GM12878 (cell line): ENCODE measurements around the gene TRIM38. TPM values are rescaled to one million over a fixed set of nuclear protein-coding genes. Genes with fewer than 3 reads are reported as not detected.

Experiments used
- ATAC-seq: fragments of 200-7000 bp; cut with Tn5 transposase; 3 replicates; pipeline ENCODE4 v1.9.1; 2020; ENCODE audit warnings: mild to moderate bottlenecking, moderate library complexity
- BruUV-seq: library from RNA; stranded (reverse); fragments of 400-500 nt; replicated peaks from 2 replicates; lab custom pipeline; 2021; lab: Mats Ljungman, UMichigan
- CTCF ChIA-PET: fragments of 300-600 bp; sonication (Branson Sonifier 250); formaldehyde crosslinking; extraction: SDS; loops from one replicate; lab custom pipeline; 2021; ENCODE audit warnings: inconsistent platforms; lab: Yijun Ruan, JAX
- POLR2A ChIA-PET: fragments of 350-600 bp; formaldehyde crosslinking; extraction: SDS; loops from one replicate; lab custom pipeline; 2021; ENCODE audit warnings: inconsistent platforms; lab: Charles Lee
- RAD21 ChIA-PET: fragments of 300-600 bp; sonication (Branson Sonifier 250); formaldehyde crosslinking; loops from one replicate; lab custom pipeline; 2023; ENCODE audit warnings: antibody characterized with exemption; ENCODE audit not compliant: unreplicated experiment; lab: Charles Lee
- SMC1A ChIA-PET: fragments of 300-600 bp; sonication (Branson Sonifier 250); formaldehyde crosslinking; loops from one replicate; lab custom pipeline; 2023; ENCODE audit not compliant: unreplicated experiment, uncharacterized antibody; lab: Charles Lee
- DNase-seq: peaks from one replicate; pipeline ENCODE4 v3.0.0-alpha.2; 2011; ENCODE audit warnings: low read depth, low spot score
- FAIRE-seq: peaks from 3 replicates; lab custom pipeline; 2011; peaks lifted over from hg19 to GRCh38; lab: Jason Lieb, UNC
- H2AFZ ChIP-seq: 2 replicates; pipeline ENCODE4 v1.6.0; 2011; ENCODE audit warnings: low read depth, low read length, control low read depth; ENCODE audit not compliant: control insufficient read depth
- H3K27ac ChIP-seq: 2 replicates; pipeline ENCODE4 v1.5.1; 2011; ENCODE audit warnings: control low read depth; ENCODE audit not compliant: control insufficient read depth, insufficient read depth
- H3K27me3 ChIP-seq, 2 experiments: replicated peaks in 1 of 2; 2 replicates each; pipeline versions ENCODE4 v1.6.0 to v1.6.1; 2011; ENCODE audit warnings: low read length in 1 of 2; ENCODE audit not compliant: control insufficient read depth in 2 of 2, insufficient read depth in 2 of 2
- H3K36me3 ChIP-seq, 2 experiments: 2 replicates each; pipeline ENCODE4 v1.5.1; 2011; ENCODE audit warnings: low read length in 1 of 2; ENCODE audit not compliant: control insufficient read depth in 2 of 2, insufficient read depth in 2 of 2
- H3K4me1 ChIP-seq: 2 replicates; pipeline ENCODE4 v1.6.1; 2011; ENCODE audit warnings: mild to moderate bottlenecking, low read length, moderate library complexity, mixed read lengths; ENCODE audit not compliant: control insufficient read depth, insufficient read depth
- H3K4me2 ChIP-seq: 2 replicates; pipeline ENCODE4 v1.6.0; 2011; ENCODE audit warnings: control low read depth; ENCODE audit not compliant: control insufficient read depth, insufficient read depth
- H3K4me3 ChIP-seq: fragments of 200-600 bp; sonication (generic); 2 replicates; pipeline ENCODE4 v1.5.1; 2016
- H3K79me2 ChIP-seq: 2 replicates; pipeline ENCODE4 v1.6.0; 2011; ENCODE audit warnings: low read length; ENCODE audit not compliant: control insufficient read depth, insufficient read depth
- H3K9ac ChIP-seq: 2 replicates; pipeline ENCODE4 v1.8.0; 2011; ENCODE audit warnings: low read length, control low read depth, mixed read lengths; ENCODE audit not compliant: control insufficient read depth, insufficient read depth
- H3K9me3 ChIP-seq: replicated peaks from 3 replicates; pipeline ENCODE4 v1.5.1; 2011; ENCODE audit warnings: mild to moderate bottlenecking, low read length; ENCODE audit not compliant: control insufficient read depth, insufficient read depth
- H4K20me1 ChIP-seq: 2 replicates; pipeline ENCODE4 v1.6.0; 2011; ENCODE audit not compliant: control insufficient read depth, insufficient read depth
- CTCF ChIP-seq, 3 experiments: IDR thresholded peaks in 2 of 3; conservative IDR thresholded peaks in 1 of 3; 2 replicates each; pipeline ENCODE4 v1.5.1; 2011; ENCODE audit warnings: low read depth in 3 of 3, low read length in 3 of 3, mild to moderate bottlenecking in 3 of 3, control low read depth in 2 of 3, moderate library complexity in 2 of 3, inconsistent platforms in 1 of 3, mixed read lengths in 1 of 3; ENCODE audit not compliant: control insufficient read depth in 2 of 3, insufficient read depth in 1 of 3; ENCODE audit errors: extremely low read depth in 1 of 3
- GABPA ChIP-seq: IDR thresholded peaks from 2 replicates; pipeline ENCODE4 v1.6.1; 2014; ENCODE audit warnings: antibody characterized with exemption, low read depth, mild to moderate bottlenecking, inconsistent platforms
- JUND ChIP-seq: IDR thresholded peaks from 2 replicates; pipeline ENCODE4 v1.6.1; 2012; ENCODE audit warnings: low read depth, mild to moderate bottlenecking, low read length, improper control_type of control experiment, moderate library complexity
- LARP7 ChIP-seq: fragments of 450-650 bp; IDR thresholded peaks from 2 replicates; pipeline ENCODE4 v1.6.1; 2017; ENCODE audit warnings: mild to moderate bottlenecking
- NR2C1 ChIP-seq: fragments of 450-650 bp; IDR thresholded peaks from 2 replicates; pipeline ENCODE4 v1.6.1; 2017; ENCODE audit warnings: antibody characterized with exemption, mild to moderate bottlenecking, moderate library complexity
- PML ChIP-seq: IDR thresholded peaks from 2 replicates; pipeline ENCODE4 v1.6.1; 2012; ENCODE audit warnings: low read length, inconsistent platforms
- POLR2AphosphoS2 ChIP-seq: IDR thresholded peaks from 2 replicates; pipeline ENCODE4 v1.6.1; 2011; ENCODE audit warnings: low read depth, mild to moderate bottlenecking, low read length, improper control_type of control experiment, moderate library complexity
- PRDM15 ChIP-seq: fragments of 450-650 bp; formaldehyde crosslinking; IDR thresholded peaks from 2 replicates; pipeline ENCODE4 v1.4.0; 2020; ENCODE audit warnings: mild to moderate bottlenecking, moderate library complexity
- RBBP5 ChIP-seq: fragments of 200-600 bp; sonication (generic); conservative IDR thresholded peaks from 2 replicates; pipeline ENCODE4 v1.6.1; 2016
- SMAD5 ChIP-seq: IDR thresholded peaks from 2 replicates; pipeline ENCODE4 v1.6.1; 2016; ENCODE audit warnings: antibody characterized with exemption, low read depth
- STAT1 ChIP-seq: fragments of 450-650 bp; conservative IDR thresholded peaks from 2 replicates; pipeline ENCODE4 v1.6.1; 2014; ENCODE audit warnings: antibody characterized with exemption, mild to moderate bottlenecking
- TCF12 ChIP-seq: IDR thresholded peaks from 2 replicates; pipeline ENCODE4 v1.6.1; 2011; ENCODE audit warnings: low read depth, mild to moderate bottlenecking, low read length
- ZBED1 ChIP-seq: IDR thresholded peaks from 2 replicates; pipeline ENCODE4 v1.6.1; 2016; ENCODE audit warnings: borderline replicate concordance
- ZBTB11 ChIP-seq: fragments of 450-650 bp; formaldehyde crosslinking; IDR thresholded peaks from 2 replicates; pipeline ENCODE4 v1.5.0; 2022; ENCODE audit warnings: mild to moderate bottlenecking, missing genetic modification characterization
- ZBTB33 ChIP-seq: fragments of 450-650 bp; IDR thresholded peaks from 2 replicates; pipeline ENCODE4 v1.6.1; 2017; ENCODE audit warnings: mild to moderate bottlenecking
- whole genome bisulfite sequencing: methylation state at CpG from one replicate; pipeline ENCODE4 v1.1.6; 2016; ENCODE audit warnings: low lambda C conversion rate; ENCODE audit not compliant: insufficient replicate concordance, insufficient coverage; ENCODE audit errors: missing lambda C conversion rate; 5-methylcytosine and 5-hydroxymethylcytosine counted together
- in situ Hi-C: fragments of 300-500 bp; cut with MboI; formaldehyde crosslinking; loops from 9 replicates; pipeline ENCODE4 v1.14.3; 2018; ENCODE audit warnings: mixed read lengths
- intact Hi-C: fragments of 100-400 bp; cut with micrococcal nuclease; formaldehyde crosslinking; loops from one replicate; pipeline ENCODE4 v1.14.2; 2022; ENCODE audit not compliant: unreplicated experiment
- polyA plus RNA-seq, 11 experiments: library from polyadenylated mRNA; depleted of rRNA in 4 of 11; unstranded in 6 of 11; stranded (reverse) in 5 of 11; fragments of >200 nt; fragmentation: Nextera tagmentation in 4 of 11; fragmentation: Illumina TruSeq in 1 of 11; extraction: Ambion mirVana in 4 of 11; extraction: Trizol in 1 of 11; gene quantifications; 1 replicate in 1 of 11; 2 replicates in 10 of 11; pipeline versions ENCODE4 v1.2.1 to v1.2.3, GENCODE V29; 2011 to 2016; ENCODE audit warnings: inconsistent platforms in 2 of 11, missing spikeins in 2 of 11, low read depth in 1 of 11
- total RNA-seq, 4 experiments: library from RNA; depleted of rRNA in 3 of 4; stranded (reverse); fragments of >200 nt in 3 of 4; fragmentation: Illumina TruSeq in 1 of 4; extraction: Trizol in 1 of 4; gene quantifications; 2 replicates each; pipeline versions ENCODE4 v1.2.1 to v1.2.3, GENCODE V29; 2013 to 2021

TRIM38 gene
- total and polyA plus RNA-seq, 10 of the 15 experiments (the other 5 are each of a cell fraction or from before 2014, with no cell fraction given) = 4.5 to 14.7 (median 11.1) TPM

GRCh38 chr6:25953733-25954132 is 8.9 kb upstream of the TRIM38 start:
- no peaks in the 10 kb centered on the region for H4K20me1 ChIP-seq
- POLR2A ChIA-PET = no interaction called here
- FAIRE-seq (no peak), ATAC-seq (no peak)
- no peaks in the 10 kb centered on the region for H3K79me2 ChIP-seq
- H3K4me1 ChIP-seq = peaks cover 1% of the 10 kb centered on the region
- RAD21 ChIA-PET = no interaction called here
- TF ChIP-seq NR2C1 (no peak), RBBP5 (no peak), ZBTB33 (no peak), POLR2AphosphoS2 (no peak), SMAD5 (no peak), PML (no peak), ZBED1 (no peak), GABPA (no peak), LARP7 (no peak), STAT1 (no peak), PRDM15 (CRISPR knock-in tag) (no peak), CTCF (IDR thresholded peaks at IDR 0.05 in 2 of 3, conservative IDR thresholded peaks at IDR 0.05 in 1 of 3; ENCODE audit: control insufficient read depth in 2 of 3, extremely low read depth in 1 of 3, insufficient read depth in 1 of 3, low read depth in 3 of 3, low read length in 3 of 3) (no peak), ZBTB11 (CRISPR knock-in tag) (no peak), JUND (no peak), TCF12 (no peak)
- TF ChIP-seq, all 136 proteins: peak for 0
- ChIA-PET CTCF (no interaction called here), SMC1A (no interaction called here)
- Histone ChIP-seq H3K4me2 (no peak overlapping the region), H3K9ac (no peak overlapping the region), H3K36me3 (no peaks in the 10 kb centered on the region), H3K4me3 (no peak overlapping the region), H3K9me3 (no peaks in the 10 kb centered on the region; the same call in 1 of the 3 replicates), H2AFZ (no peak overlapping the region), H3K27me3 (no peaks in the 10 kb centered on the region), H3K27ac (no peak overlapping the region)
- in situ Hi-C loops = no loop called here
- BruUV-seq = no TSS peak
- intact Hi-C loops = no loop called here
- no peak for DNase-seq
- WGBS = 75% methylated on average over 3 of the region's 3 CpGs
